ENCODE data around the gene FBXO42. TPM values are rescaled to one million over a fixed set of nuclear protein-coding genes. Genes with fewer than 3 reads are reported as not detected.

Gene FBXO42
- total RNA-seq, 1 donor from 2014 or later = 21.9 TPM

GRCh38 chr1:16204216-16204615 lies 148.1 kb downstream of the FBXO42 start:
- DNase-seq (ENCODE audit: missing footprints) (no peak), ATAC-seq (no peak)
- intact Hi-C loops (cut with DNase I) = no loop called here

- ATAC-seq (no peak), DNase-seq (ENCODE audit: missing footprints) (no peak)
- intact Hi-C loops (cut with DNase I) = no loop called here
Measured at GRCh38 chr1:16203550-16203949, 148.7 kb downstream of the FBXO42 start.

GRCh38 chr1:16202281-16203210 lies 149.7 kb downstream of the FBXO42 start:
- intact Hi-C loops (cut with DNase I) = no loop called here
- no peak for ATAC-seq
- no peak for DNase-seq (ENCODE audit: missing footprints)

GRCh38 chr1:16199700-16200099 lies 152.6 kb downstream of the FBXO42 start:
- DNase-seq (ENCODE audit: missing footprints) = no peak
- intact Hi-C loops (cut with DNase I) = no loop called here
- ATAC-seq = no peak

- DNase-seq (ENCODE audit: missing footprints) = no peak
- intact Hi-C loops (cut with DNase I) = no loop called here
- no peak for ATAC-seq
Measured at GRCh38 chr1:16199157-16199501, 153.2 kb downstream of the FBXO42 start.

GRCh38 chr1:16198444-16199156 lies 153.7 kb downstream of the FBXO42 start:
- DNase-seq (ENCODE audit: missing footprints) (no peak), ATAC-seq (no peak)
- intact Hi-C loops (cut with DNase I) = no loop called here

GRCh38 chr1:16196874-16197273 lies 155.4 kb downstream of the FBXO42 start:
- DNase-seq (ENCODE audit: missing footprints) (no peak), ATAC-seq (no peak)
- intact Hi-C loops (cut with DNase I) = no loop called here

Other genes with a start within 250 kb of the FBXO42 start
- 7.3 TPM for gene EPHA2, start 196.4 kb downstream of the FBXO42 start, total RNA-seq
- 2.8 TPM for gene ARHGEF19, start 139.8 kb downstream of the FBXO42 start, total RNA-seq
- gene CPLANE2, start 115.3 kb downstream of the FBXO42 start, total RNA-seq = 11.8 TPM
- gene SZRD1, start 14.8 kb upstream of the FBXO42 start, total RNA-seq = 108 TPM
- gene SPATA21, start 84.9 kb upstream of the FBXO42 start, total RNA-seq = not detected
- 17.7 TPM for gene NECAP2, start 88.2 kb upstream of the FBXO42 start, total RNA-seq
- 4,572 TPM for gene RNU1-1, start 161.8 kb upstream of the FBXO42 start, total RNA-seq